ENCODE results near the gene GDF11. TPM values are rescaled to one million over a fixed set of nuclear protein-coding genes. Genes with fewer than 3 reads are reported as not detected.

Gene GDF11
- polyA plus RNA-seq, 2 of the 4 experiments (the other 2 are of a cell fraction): 1.2 to 3.6 TPM

- 95% methylated on average over 6 of the region's 7 CpGs for WGBS (ENCODE audit: missing lambda C conversion rate)
- no peak for FAIRE-seq
- Histone ChIP-seq H3K27ac (no peak overlapping the region), H3K4me2 (no peak overlapping the region), H3K4me1 (no peaks in the 10 kb centered on the region), H3K4me3 (no peak overlapping the region), H3K9me3 (no peaks in the 10 kb centered on the region)
- TF ChIP-seq JUNB (IDR thresholded peaks at IDR 0.05): no peak
- no peak for TF ChIP-seq RNF2 (IDR thresholded peaks at IDR 0.05; ENCODE audit: borderline replicate concordance, low read depth)
- TF ChIP-seq HOXB13 (CRISPR knock-in tag; IDR thresholded peaks at IDR 0.05; ENCODE audit: low read depth): no peak
- TF ChIP-seq ZNF302 (CRISPR knock-in tag; IDR thresholded peaks at IDR 0.05): no peak
- TF ChIP-seq GATA3 (IDR thresholded peaks at IDR 0.05; ENCODE audit: borderline replicate concordance): no peak
- TF ChIP-seq TFCP2L1 (CRISPR knock-in tag; IDR thresholded peaks at IDR 0.05): no peak
- no peak for TF ChIP-seq CEBPB (IDR thresholded peaks at IDR 0.05)
- no peak for TF ChIP-seq ELK1 (IDR thresholded peaks at IDR 0.05; ENCODE audit: low read depth, low read length)
- TF ChIP-seq RFX5 (IDR thresholded peaks at IDR 0.05): no peak
- TF ChIP-seq CTCF (IDR thresholded peaks at IDR 0.05): no peak
- TF ChIP-seq JUN (IDR thresholded peaks at IDR 0.05): no peak
- no peak for TF ChIP-seq CHD4 (IDR thresholded peaks at IDR 0.05; ENCODE audit: borderline replicate concordance)
- TF ChIP-seq ZC3H11A (IDR thresholded peaks at IDR 0.05): no peak
- no peak for TF ChIP-seq NR3C1 (IDR thresholded peaks at IDR 0.05)
- no peak for TF ChIP-seq HES2 (IDR thresholded peaks at IDR 0.05)
- TF ChIP-seq MAZ (IDR thresholded peaks at IDR 0.05; ENCODE audit: borderline replicate concordance, low read depth, low read length): no peak
- no peak for TF ChIP-seq FOSL2 (IDR thresholded peaks at IDR 0.05)
- no peak for TF ChIP-seq FOSL2 (CRISPR knock-in tag; IDR thresholded peaks at IDR 0.05)
- no peak for TF ChIP-seq HOXA7 (CRISPR knock-in tag; IDR thresholded peaks at IDR 0.05)
- POLR2A ChIA-PET: no interaction called here
- CTCF ChIA-PET: interaction anchor here (3.3 kb wide), 1 partner anchor 13 kb away, joined by 12 read pairs; a partner anchor contains a TSS
- no peak for DNase-seq (ENCODE audit: low read depth in 1 of 2, low spot score in 1 of 2)
- ATAC-seq: no peak
Measured at GRCh38 chr12:55694188-55694515, 48.8 kb upstream of the GDF11 start.

GRCh38 chr12:55694651-55695050 lies 48.3 kb upstream of the GDF11 start:
- FAIRE-seq (no peak), DNase-seq (ENCODE audit: low read depth in 1 of 2, low spot score in 1 of 2) (no peak), ATAC-seq (no peak)
- 59% methylated on average over 3 of the region's 4 CpGs for WGBS (ENCODE audit: missing lambda C conversion rate)
- TF ChIP-seq NPAS2 (CRISPR knock-in tag; IDR thresholded peaks at IDR 0.05; ENCODE audit: borderline replicate concordance) (no peak), MAFK (IDR thresholded peaks at IDR 0.05; ENCODE audit: partially characterized antibody) (no peak), ESRRA (IDR thresholded peaks at IDR 0.05; ENCODE audit: borderline replicate concordance, low read length) (no peak), EHMT2 (IDR thresholded peaks at IDR 0.05; ENCODE audit: low read depth) (no peak), EP300 (IDR thresholded peaks at IDR 0.05) (no peak), JUNB (IDR thresholded peaks at IDR 0.05) (no peak), MAX (IDR thresholded peaks at IDR 0.05) (no peak), BHLHE40 (IDR thresholded peaks at IDR 0.05; ENCODE audit: low read depth, low read length) (no peak), HMGXB4 (CRISPR knock-in tag; IDR thresholded peaks at IDR 0.05; ENCODE audit: borderline replicate concordance) (no peak), TP53 (CRISPR knock-in tag; IDR thresholded peaks at IDR 0.05) (no peak), RARB (CRISPR knock-in tag; IDR thresholded peaks at IDR 0.05) (no peak), RAD21 (conservative IDR thresholded peaks at IDR 0.05 in 1 of 2, IDR thresholded peaks at IDR 0.05 in 1 of 2) (no peak), FOSL2 (IDR thresholded peaks at IDR 0.05) (no peak), FOSL2 (CRISPR knock-in tag; IDR thresholded peaks at IDR 0.05) (no peak), RCOR1 (IDR thresholded peaks at IDR 0.05; ENCODE audit: low read depth, low read length) (no peak), PHF8 (IDR thresholded peaks at IDR 0.05; ENCODE audit: borderline replicate concordance, low read depth) (no peak)
- no peaks in the 10 kb centered on the region for H3K4me1 ChIP-seq
- ChIA-PET POLR2A (no interaction called here), CTCF (no interaction called here)
- H3K9me3 ChIP-seq: no peaks in the 10 kb centered on the region
- no peak overlapping the region for H3K4me3 ChIP-seq
- H3K4me2 ChIP-seq: no peak overlapping the region
- H3K27ac ChIP-seq: no peak overlapping the region
